NCI-H2081 (cell line): ENCODE results near the gene HDAC7.
A peak's percentile ranks its signal among the peaks of the same experiment; 100 is the strongest.
"Not testable (repeated sequence)": the region's sequence is repeated elsewhere in the genome, so short reads cannot be mapped to it uniquely, and the experiment has no call there.

Experiments used
- DNase-seq, 2 experiments: peaks; one replicate each; lab custom pipeline; 2025; lab: John Stamatoyannopoulos, UW

Gene HDAC7

DNA sequence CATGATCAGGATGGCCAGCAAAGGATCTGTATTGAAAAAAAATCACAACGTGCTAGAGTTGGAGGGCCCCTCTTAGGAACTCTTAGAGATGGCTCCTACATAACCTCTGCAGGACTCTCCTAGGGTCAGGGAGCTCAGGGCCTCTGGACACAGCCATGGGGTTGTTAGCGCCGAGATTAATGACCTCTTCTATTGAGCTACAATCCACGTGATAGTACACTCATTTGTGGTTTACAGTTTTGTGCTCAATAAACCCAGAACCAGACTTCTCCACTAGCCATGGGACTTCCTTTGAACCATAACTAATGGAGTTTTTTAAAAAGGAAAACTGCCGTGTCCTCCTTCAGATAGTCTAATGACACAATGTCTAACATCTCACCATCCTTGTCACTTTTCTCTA, 29.6 kb upstream of the HDAC7 start:
- no peak for DNase-seq

DNA sequence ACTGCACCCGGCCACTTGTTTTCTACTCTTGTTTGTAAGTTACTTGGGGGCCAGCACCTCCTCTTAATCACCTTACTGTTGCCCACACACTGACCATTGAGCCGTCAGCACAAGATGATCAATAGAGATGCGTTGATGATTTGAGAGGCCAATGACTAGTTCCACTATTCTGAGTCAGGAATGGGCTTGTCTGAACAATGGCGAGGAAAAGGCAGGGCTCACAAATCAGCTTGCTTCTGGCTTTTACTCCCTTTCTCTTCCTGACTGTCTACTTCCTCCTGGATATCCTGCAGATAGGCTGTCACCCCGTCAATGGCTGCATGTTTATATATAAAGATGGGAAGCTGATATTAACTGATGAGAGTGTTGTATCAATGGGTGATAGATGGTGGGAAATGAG, 29.1 kb upstream of the HDAC7 start:
- DNase-seq = no peak

DNA sequence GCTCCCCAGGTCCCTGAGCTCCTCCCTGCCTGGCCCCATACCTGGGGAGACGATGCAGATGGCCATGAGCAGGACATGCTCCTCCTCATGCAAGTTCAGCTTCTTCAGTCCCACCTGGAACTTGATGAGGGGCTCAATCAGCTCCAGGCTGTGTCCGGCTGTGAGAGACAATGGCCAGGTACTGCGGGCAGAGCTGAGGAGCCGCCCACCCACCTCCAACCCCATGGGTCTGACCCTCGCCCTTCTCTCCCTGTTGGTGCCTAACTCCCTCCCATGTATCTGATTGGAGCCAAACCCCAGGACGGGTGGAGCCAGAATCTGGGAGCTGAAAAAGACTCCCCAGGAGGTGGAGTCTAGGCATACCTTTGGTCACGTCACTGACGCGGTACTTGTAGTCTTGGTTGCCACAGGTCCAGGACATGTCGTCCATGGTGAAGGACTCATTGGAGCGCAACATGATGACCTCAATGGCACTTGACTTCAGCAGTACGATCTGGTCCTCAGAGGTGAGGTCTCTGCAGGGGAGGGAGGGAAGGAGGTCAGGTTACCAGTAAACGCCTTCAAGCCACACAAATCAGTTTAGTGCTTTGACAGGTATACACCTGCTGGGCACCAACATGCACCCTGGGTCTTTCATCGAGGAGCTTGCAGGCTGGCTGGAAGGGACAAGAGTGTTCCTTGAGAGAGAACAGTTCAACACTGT, 26.7 kb upstream of the HDAC7 start:
- no peak for DNase-seq

DNA sequence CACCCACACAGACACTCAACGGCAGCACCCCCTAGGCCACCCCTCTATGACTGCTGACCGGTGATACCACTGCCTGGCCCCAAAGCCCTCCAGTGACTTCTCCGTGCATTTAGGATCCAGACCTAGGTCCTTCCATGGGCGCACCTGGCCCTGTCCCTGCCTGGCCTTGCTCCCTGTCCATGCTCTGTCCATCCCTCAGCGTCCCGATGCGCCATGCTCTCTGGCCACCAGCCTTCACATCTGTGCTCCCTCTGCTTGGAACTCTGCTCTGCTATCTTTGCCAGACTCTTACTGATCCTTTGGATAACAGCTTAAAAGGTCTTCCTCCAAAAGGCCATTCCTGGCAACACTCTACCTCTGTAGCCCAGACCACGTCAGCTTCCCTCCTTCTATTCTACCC, 25.4 kb upstream of the HDAC7 start:
- no peak for DNase-seq

DNA sequence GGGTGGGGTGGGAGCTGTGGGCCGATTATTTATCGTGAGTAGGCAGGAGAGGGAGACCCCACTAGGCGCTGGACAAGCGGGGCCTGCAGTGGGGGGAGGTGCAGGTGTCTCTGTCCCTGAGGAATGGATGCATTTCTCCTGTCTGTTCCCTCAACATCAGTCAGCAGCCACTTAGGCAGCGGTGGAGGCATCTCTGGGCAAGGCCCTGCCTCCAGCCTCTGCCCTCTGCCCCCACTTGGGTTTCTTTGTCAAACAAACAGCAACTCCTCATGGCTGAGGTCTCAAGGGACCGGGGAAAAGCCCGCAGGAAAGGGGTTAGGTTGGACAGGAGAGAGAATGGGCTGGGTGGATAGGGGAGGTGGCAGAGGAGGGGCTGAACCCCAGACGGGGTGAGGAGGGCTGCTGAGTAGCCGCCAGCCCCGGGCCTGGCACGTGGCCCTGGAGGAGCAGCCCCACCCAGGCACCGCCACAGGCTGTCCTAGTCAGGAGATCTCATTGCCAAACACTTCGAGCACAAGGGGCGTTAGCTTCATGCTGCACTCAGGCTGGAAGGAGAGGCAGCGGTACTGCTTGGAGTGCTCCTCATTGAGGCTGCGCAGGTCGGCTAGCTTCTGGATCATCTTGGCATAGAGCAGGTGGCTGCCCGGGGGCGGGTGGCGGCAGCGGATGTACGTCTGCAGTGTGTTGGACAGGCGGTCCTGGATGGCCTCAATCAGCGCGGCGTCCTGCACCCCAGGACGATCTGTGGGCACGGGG, 24.7 kb upstream of the HDAC7 start:
- DNase-seq = no peak

DNA sequence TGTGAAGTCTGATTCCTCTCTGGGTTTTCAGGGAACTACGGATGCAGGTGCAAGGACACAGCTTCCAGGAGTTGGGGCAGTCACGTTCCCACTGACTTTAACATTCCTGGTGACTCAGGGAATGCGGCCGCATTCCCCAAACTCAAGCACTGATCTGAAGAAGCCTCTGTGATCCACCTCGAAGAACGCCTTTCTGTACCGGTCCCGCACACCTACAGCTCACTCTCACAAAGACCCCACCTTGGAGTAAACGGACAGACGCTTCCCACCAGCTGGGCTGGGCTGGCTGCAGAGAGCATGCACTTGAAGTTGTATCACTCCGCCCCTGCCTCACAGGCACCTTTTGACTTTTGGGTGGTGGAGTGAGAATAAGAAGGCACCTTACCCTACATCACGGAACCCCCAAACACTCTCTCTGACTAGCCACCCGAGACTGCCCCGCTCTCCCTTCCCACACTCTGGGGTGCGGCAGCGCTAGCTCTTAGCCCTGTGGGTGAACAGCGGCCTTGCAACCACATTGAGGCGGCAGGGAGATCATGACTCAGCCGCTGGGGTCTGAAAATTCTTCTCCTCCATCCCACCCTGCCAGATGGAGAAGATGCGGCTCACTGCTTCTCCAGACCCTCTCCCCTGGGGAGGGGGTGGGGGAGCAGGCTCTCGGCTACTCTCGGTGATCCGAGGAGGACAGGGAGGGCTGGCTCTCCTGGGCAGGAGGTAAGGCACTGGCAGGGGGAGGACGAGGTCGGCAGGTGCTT, 23.7 kb upstream of the HDAC7 start:
- DNase-seq = no peak

DNA sequence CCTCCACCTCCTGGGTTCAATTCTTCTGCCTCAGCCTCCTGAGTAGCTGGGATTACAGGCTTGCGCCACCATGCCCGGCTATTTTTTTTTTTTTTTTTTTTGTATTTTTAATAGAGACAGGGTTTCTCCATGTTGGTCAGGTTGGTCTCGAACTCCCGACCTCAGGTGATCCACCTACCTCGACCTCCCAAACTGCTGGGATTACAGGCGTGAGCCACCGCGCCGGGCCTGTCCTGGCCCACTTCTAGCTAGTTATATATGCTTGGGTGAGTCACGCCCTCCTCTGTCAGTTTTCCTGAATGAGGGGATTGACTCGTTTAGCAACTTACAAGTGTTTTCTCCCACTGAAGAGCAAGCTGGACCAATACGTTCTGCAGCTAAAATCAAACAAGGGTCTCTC, 22.8 kb upstream of the HDAC7 start:
- DNase-seq = not testable (repeated sequence)

DNA sequence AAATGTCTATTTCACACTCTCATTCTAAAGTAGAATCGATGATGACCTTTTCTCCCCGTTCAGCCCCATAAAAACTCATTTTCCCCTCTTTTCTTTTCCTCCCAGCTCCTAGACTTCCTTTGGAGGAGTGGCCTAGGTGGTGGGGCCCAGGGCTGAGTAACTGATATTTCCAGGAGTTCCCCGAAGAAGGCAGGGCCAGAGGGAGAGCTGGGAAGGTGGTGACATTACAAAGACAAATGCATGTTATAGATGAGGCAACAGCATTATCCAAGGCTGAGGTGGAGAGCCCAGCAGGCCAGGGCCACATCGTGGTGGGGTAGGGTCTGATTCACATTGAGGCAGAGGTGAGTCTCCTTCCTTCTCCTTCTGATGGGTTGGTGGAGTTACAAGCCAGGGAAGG, 22.2 kb upstream of the HDAC7 start:
- DNase-seq = no peak

DNA sequence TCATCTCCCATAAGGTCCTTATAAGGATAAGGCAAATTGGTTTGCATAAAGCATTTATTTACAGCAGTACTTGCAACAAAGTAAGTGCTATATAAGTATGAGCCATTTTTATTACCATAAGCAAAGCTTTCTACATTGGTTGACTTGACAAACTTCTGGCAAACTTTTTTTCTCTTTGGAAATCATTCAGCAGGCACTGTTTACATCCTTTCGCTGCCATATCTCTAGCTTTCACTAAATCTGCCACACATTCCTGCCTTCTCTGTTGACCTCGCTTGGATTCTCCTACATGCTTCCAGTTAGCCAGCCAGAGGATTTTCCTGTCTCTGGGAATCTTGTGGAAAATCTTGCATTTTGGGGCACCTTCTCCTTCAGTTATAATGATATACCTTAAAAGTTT, 21.8 kb upstream of the HDAC7 start:
- no peak for DNase-seq

DNA sequence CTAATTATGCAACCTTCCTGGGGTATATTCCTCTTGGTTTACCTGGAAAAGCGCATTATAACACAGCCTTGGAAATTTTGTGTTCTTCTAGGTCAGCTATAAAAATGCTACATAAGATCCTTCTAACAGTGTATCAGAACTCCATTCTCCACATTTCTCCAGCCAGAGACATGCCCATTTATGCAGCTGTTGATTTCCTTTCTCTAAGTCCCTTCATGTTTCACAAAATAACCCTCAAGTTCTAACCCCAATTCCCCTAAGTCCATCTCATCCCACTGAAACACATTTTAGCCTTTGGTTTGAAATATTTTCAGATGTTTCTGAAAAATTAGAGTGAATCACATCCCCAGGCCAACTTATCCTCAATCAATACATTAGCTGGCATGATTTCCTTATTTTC, 20.9 kb upstream of the HDAC7 start:
- no peak for DNase-seq

DNA sequence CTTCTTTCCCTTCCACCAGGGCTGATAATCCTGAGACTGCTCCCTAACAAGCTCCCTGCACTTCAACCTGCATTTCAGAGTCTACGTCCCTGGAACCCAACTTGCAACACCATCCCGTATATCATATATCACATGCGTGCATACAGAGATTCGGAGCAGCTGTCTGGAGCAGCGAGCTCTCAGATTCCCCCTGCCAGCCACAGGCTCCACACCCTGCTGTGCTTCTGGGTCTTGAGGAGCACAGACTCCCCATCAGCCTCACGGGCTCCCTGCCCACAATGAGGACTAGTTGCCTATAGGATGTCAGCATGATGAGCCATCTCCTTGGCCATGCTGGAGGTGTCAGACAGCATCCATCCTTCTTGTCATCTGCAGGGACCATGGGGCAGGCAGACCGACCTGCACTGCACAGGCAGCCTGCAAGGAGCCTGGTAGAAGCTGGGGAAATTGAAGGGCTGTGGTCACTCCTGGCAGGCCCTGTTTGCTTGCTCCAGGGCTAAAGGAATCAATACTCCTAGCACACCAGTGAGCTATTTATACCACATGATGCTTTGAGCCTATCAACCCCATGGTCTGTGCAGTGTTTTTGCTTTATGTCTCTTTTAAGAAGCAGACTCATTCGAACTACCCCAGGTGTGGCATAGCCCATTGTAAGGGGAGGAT, 19.6 kb upstream of the HDAC7 start:
- DNase-seq = no peak

DNA sequence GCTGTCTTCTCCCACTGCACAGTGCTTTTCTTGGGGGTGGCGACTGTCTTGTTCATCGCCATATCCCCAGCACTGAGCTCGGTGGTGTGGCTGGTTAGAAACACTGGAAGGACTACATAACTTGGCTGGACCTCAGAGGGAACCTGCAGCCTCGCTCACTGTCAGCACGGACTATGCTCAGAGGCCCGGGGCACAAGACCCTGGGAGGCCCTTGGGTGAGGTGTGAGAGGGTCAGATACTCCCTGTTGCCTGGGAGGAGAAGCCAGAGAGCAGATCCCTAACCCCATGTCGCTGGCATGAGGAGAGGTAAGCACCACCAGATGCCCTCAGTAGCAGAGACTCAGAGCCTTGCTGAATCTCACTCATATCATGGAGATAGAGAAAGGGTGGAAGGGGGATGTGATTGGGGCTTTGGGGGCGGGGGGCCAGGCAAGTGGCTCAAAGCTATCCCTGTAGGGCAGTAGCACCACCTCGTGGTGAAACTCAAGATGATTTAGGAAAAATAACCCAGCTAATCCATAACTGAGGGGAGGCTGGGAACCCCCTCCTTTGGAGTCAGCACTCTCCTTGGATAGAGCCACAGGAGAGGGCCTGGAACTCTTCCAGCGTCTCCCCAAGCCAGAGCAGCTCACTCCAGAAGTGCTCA, 18.7 kb upstream of the HDAC7 start:
- peak; percentile 16 to 30 for DNase-seq

DNA sequence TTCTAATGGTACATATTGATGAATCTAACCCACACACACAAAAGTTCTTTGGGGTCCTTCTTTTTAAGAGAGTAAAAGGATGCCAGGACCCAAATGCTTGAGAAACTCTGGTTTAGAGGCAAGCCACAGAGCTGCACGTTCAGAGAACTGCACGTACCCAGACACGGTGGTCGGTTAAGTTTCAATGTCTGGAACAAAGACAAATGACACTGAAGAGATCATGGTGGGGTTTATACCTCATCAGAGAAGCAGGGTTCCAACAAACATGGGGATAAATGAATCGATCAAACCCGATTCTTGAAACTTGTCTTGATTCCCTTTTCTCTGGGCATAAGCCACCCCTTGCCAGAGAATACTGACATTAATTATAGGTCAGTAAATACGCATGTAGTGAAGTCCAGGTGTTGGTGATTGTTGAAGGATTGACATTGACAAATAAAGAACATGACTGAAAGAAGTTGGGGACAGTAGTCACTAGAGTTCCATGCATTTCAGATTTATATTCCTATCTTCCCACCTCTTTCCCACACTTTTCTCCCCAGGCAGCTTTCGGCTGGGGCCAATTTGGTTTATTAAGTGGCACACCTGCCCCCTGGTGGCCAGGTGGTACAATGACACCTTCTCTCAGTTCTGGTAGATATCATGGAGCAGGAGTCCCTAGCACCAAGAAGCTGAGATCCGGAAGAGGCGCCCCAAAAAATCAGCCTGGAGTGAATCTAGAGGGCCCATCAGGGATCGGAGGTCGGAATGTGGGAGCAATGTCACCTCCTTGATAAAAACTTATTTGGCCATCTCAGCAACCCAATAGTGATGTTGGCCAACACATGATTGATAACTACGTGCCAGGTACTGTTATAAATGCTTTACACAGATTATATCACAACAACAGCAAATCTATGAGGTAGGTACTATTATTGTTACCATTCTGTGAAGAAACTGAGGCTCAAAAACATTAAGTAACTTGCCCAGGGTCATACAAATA, 17.8 kb upstream of the HDAC7 start:
- DNase-seq = peak; percentile 69 to 75

DNA sequence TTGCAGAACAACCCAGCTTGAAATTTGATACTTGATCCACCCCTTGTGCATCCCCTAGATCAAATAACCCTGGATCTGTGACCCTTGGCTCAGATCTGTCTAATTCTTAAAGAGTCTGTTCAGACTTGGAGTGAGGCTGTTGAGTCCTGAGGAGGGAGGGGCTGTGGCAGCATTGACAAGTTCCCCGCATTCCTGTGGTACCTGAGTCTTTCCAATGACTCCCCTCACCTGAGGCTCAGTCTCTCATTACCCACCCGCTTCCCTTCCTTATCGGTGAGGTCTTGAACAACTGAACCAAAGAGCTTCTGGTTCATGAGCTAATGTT, 16.1 kb upstream of the HDAC7 start:
- DNase-seq = no peak

DNA sequence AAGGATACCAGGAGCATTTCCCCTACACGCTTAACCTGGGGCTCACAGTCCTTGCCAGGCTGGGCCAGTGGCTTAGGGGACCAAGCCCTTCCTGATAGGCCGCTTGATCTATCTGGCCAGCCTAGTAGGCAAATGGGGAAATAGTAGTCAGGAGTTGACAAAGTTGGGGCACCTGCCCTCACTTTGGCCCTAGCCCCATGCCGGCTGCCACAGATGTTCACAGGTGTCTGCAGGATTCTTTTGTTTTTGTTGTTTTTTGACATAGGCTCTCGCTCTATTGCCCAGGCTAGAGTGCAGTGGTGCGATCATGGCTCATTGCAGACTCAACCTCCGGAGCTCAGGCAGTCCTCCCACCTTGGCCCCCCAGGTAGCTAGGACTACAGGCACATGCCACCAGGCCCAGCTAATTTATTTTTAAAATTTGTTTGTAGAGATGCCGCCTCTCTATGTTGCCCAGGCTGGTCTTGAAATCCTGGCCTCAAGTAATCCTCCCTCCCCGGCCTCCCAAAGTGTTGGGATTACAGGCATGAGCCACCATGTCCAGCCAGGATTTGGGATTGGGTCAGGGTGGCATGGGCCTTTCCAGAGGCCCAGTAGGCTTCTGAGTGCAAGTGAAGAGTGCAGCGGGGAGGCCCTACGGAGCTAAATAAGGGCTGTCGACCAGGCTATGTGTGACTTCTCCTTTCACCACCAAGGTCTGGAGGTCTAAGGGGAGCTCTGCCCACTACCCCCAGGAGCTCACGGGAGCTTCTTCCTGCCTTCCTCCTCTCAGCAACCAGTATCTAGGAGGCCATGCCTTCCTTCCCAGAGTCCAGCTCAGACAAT, 15.5 kb upstream of the HDAC7 start:
- DNase-seq = no peak

DNA sequence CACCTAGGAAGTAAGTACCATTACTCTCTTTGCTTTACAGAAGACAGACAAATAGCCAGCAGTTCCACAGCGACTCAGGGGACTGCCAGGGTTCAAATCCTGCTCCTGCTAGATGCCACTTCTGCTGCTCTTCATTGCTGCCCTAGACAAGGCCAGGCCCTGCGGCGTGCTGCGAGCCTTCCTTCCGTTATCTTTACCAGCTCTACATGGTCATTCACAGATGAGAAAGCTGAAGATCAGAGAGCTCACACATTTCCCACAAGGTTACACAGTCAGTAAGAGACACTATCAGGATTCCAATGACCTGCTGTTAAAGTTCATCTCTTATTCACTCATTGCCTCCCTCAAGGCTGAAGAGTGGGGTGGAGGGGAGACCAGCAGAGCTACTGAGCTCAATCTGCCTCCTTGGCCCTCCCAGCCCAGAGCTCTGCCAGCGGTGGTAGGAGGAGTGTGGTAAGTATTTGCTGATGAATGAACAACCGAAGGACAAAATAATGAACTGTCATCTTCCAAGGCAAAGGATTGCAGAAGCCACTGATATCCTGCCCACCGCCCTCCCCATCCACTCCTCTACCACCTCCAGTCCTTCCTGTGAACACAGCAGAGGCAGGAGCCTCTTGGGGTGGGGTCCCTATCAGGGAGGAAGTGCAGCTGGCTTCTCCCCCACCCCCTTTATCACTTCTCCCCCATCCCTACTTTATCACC, 14.6 kb upstream of the HDAC7 start:
- DNase-seq = no peak

DNA sequence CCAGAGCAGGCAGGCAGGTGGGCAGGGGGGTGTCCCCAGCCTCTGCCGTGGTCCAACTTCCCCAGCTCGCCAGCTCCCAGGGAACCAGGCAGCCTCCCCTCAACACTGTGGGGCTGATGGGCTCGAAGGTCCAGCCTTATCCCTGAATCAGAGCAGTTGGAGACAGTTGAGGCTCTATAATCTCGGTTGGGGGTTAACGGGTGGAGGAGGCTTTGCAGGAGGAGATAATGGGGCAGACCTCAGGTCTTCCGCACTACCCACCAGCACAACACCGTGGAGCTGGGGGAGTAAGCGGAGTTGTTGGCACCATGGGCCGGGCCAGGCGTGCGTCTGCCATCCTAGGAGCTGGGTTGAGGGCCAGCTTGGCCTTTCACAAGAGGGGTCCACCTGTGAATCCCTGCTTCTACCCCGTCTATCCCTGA, 13.9 kb upstream of the HDAC7 start:
- no peak for DNase-seq

DNA sequence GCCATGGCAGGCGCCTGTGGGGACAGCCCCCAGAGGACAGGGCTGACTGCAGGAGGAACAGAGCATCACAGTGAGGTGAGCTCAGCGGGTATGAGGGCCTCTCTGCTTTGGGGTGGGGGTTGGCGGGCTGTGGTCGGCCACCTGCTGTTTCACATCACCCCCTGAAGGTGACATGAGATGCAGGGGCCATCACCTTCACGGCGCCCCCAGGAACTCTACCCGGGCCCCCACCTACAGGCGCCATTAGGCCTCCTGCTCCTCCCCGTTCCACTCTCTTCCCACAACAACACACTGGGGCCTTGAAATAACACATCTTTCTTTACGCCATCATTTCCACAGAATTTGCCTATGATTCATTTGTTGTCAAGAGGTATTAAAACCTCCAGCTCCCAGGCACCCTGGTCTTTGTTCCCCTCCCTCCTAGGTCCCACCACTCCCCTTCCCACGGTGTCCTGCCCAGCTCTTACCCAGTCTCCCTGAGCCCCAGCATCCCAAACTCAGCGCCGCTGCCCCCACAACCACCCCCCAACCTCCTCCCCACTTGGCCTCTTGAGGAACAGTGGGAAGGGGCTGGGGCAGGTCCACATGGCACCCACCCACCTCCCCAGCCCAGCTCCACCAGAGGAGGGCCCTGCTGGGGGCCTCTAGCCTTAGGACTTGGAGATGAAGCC, 12.7 kb upstream of the HDAC7 start:
- no peak for DNase-seq

DNA sequence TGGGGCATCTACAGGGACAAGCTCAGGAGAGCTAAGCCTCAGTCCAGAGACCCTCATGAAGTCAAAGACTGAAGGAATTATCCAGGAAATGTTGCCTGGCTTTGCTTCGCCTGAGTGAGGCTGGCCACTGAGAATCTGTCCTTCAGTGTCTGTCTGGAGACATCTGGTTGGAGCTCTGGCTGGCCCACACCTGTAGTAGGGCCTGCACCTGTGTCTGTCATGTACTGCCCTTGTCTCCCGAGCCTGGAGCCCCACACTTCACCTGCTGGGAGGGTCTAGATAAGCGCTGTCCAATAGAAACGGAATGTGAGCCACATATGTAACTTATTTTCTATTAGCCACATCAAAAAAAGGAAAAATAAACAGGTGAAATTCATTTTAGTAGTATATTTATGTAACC, 9.9 kb upstream of the HDAC7 start:
- DNase-seq = no peak
